Measurements from ENCODE around the gene PTPRN2.

The PTPRN2 gene

DNA sequence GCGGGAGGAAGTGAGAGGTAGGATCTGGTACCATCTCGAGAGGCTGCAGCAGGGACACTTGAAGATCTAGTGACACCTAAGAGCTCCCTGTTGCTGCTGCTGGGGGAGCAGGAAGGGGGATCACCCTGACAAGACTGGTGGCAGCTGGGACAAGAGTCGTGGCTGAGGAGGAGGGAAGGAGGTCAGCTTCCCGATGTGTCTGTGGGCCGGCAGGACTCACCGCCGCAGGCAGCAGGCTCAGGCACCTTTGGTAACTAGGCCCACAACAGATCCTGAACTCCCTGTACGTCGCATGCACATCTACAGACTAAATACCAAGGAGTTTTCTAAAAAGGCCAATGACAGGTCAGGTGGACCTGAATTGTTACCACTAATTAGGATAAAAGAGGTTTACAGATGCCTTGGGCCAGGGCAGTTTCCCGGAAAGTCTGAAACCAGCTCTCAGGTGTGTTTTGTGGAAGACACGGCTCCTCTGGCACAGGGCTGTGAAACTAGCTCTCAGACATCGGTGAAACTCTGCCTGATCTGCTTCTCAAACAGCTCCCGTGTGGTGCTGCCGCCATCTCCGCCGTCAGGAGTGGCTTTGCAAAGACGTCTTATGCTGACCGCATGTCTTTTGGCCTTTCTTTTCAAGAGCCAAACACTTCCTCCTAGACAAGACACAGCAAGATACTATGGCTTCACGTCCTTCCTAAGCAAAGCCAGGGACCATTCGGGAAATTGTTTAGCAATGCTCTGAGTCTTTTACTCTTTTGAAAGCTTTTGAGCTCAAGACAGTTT, 609.7 kb downstream of the PTPRN2 start:
- DNase-seq (ENCODE audit: low read depth) = no peak
- TF ChIP-seq, protein P1, sequence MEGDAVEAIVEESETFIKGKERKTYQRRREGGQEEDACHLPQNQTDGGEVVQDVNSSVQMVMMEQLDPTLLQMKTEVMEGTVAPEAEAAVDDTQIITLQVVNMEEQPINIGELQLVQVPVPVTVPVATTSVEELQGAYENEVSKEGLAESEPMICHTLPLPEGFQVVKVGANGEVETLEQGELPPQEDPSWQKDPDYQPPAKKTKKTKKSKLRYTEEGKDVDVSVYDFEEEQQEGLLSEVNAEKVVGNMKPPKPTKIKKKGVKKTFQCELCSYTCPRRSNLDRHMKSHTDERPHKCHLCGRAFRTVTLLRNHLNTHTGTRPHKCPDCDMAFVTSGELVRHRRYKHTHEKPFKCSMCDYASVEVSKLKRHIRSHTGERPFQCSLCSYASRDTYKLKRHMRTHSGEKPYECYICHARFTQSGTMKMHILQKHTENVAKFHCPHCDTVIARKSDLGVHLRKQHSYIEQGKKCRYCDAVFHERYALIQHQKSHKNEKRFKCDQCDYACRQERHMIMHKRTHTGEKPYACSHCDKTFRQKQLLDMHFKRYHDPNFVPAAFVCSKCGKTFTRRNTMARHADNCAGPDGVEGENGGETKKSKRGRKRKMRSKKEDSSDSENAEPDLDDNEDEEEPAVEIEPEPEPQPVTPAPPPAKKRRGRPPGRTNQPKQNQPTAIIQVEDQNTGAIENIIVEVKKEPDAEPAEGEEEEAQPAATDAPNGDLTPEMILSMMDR (conservative IDR thresholded peaks at IDR 0.05; ENCODE audit: low read length) = no peak
- H3K4me3 ChIP-seq (ENCODE audit: low read length) = no peak overlapping the region

DNA sequence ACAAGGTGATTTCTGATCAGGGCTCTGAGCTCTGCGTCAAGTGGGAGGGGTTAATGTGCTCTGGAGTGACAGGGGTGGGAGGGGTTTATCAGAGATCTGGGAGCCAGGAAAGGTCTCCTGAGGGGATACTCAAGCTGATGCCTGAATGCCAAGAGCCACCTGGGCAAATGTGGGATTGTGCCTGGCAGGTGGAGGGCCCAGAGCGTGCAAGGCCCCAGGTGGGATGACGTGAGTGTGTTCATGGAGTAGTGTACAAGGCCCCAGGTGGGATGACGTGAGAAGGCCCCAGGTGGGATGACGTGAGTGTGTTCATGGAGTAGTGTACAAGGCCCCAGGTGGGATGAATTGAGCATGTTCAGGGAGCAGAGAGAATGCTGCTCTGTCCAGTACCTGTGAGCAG, 610.3 kb downstream of the PTPRN2 start:
- no peak overlapping the region for H3K4me3 ChIP-seq (ENCODE audit: low read length)
- no peak for DNase-seq (ENCODE audit: low read depth)
- TF ChIP-seq, protein P1 (conservative IDR thresholded peaks at IDR 0.05; ENCODE audit: low read length) = no peak

DNA sequence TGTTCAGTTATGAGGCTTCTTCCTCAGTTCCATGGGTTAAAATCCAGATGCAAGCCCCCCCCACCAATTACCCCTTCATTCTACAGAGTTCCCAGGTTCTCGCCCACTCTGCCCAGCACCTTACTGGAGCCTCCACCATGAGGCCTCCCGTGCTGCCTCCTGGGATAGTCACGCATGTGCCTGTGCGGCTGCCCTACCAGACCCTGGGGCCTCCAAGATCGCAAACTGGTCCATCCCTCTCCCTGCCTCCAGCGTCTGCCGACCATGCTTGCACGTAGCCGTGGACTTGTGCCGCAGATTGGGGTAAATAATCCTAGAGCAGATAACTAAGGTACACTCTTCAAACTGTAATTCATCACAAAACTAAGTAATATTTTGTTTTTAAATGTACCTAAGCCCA, 611.2 kb downstream of the PTPRN2 start:
- TF ChIP-seq, protein P1 (conservative IDR thresholded peaks at IDR 0.05; ENCODE audit: low read length) = no peak
- H3K4me3 ChIP-seq (ENCODE audit: low read length) = no peak overlapping the region
- DNase-seq (ENCODE audit: low read depth) = no peak

DNA sequence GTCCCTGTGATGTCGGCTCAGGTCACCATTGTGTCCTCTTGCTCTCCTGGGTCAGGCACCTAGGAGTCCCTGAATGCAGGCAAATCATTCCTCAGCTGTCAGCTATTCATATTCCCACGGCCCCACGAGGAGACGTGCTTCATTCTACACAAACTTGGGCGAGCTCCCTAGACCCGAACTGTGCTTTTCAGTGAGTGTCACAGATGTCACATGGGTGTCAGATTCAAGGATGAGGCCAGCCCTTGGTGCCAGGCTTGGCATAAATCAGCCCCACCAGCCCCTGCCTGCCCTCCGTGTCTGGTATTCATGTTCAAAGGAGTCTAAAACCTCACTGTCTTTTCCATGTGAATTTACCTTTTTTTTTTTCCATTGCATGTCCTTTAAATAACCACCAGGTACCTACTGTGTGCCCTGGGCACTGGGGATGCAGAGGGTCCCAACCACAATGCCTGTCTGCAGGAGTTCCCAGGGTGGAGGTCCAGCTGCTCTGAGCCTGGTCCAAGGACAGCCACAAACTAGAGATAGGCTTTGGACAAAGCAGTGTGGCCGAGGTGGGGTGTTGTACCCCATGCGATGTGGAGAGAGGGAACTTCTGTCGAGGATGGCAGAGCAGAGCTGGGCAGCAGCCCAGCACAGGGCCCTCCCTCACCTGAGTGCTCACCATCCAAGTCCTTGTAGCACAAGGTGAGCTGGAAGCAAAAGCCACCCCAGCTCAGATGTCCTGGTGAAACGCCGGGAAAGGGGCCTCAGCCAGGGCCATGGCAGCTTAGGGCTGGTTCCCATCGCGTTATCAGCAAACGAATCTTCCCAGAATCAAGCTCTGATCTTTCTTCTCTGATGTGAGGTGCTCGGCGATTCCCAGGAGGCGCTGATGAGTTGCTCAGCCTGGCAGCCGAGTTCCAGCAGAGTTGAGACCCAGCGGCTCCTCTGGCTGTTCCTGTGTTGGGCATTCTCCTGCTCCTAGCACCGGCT, 611.9 kb downstream of the PTPRN2 start:
- DNase-seq (ENCODE audit: low read depth) = no peak
- H3K4me3 ChIP-seq (ENCODE audit: low read length) = no peak overlapping the region
- TF ChIP-seq, protein P1 (conservative IDR thresholded peaks at IDR 0.05; ENCODE audit: low read length) = no peak

DNA sequence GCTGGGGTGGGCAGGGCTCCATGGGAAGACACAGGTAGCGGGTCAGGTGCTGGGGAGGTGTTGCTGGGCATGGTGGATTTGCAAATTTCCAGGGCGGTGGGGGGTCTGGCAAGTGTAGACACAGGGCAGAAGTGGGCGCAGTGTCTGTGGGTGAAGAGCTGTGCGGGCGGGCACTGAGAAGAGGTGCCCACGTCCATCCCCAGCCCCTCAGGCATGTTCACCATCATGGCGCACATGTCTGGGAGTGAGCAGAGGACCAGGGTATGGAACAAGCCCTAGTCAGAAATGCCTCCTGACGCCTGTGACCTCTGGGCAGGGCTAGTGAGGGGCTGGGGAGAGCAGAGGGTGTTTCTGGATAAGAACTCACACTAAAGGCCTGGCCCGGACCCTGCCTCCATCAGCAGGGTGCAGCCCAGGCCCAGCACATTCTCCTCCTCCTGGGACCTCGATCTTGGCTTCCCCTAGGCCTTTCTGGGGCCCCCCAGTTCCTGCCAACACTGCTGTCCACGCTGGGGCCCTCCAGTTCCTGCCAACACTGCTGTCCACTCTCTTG, 612.9 kb downstream of the PTPRN2 start:
- no peak for DNase-seq (ENCODE audit: low read depth)
- no peak overlapping the region for H3K4me3 ChIP-seq (ENCODE audit: low read length)
- TF ChIP-seq, protein P1 (conservative IDR thresholded peaks at IDR 0.05; ENCODE audit: low read length) = no peak

DNA sequence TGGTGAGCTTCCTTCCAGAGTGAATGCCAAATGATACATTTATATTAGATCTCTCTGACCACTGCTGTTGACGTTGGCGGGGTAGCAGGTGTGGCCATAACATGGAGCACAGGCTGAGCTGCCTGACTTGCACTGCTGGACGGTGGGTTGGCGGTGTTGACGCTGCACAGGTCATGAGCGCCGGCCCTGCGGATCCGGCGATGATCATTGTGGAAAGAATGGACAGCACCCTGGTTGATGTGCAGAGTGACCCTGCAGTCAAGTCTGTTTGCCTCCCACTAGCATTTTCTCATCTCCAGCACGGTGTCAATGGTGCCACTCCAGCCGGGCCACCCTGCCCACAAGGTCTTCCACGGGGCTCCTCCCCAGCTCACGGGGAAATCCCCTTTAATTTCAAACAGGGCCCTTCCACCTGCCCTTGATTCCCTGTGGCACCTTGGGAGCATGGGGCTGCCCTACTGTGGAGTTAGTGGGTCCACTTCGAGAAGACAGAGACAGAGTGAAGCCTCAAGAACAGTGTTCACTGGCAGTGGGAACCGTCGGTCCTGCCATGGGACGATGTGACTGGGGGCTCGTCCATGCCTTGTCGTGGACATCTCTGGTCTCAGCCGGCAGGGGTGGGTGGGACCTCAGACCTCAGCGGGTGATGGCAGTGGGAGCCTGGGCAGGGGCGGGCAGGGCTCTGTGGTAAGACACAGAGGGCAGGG, 613.5 kb downstream of the PTPRN2 start:
- TF ChIP-seq, protein P1 (conservative IDR thresholded peaks at IDR 0.05; ENCODE audit: low read length) = no peak
- H3K4me3 ChIP-seq (ENCODE audit: low read length) = no peak overlapping the region
- DNase-seq (ENCODE audit: low read depth) = no peak

Data from AG10803 (cell line).